WTC11 (cell line): ENCODE measurements around the gene SLC13A4. TPM values are rescaled to one million over a fixed set of nuclear protein-coding genes. Genes with fewer than 3 reads are reported as not detected.

ENCODE experiments used
- ATAC-seq: fragments of 200-7000 bp; cut with Tn5 transposase; 2 replicates; pipeline ENCODE4 v1.10.0; 2021; ENCODE audit warnings: mild to moderate bottlenecking, moderate library complexity
- CTCF ChIA-PET: fragments of 300-600 bp; sonication (Branson Sonifier 250); formaldehyde crosslinking; loops from one replicate; lab custom pipeline; 2021; ENCODE audit warnings: antibody characterized with exemption; lab: Charles Lee
- POLR2A ChIA-PET: fragments of 350-600 bp; sonication (Branson Sonifier 250); formaldehyde crosslinking; loops from one replicate; lab custom pipeline; 2021; ENCODE audit warnings: antibody characterized with exemption; lab: Charles Lee
- DNase-seq: peaks from one replicate; pipeline ENCODE4 v3.0.0; 2021; ENCODE audit warnings: low spot score
- H3K27ac Mint-ChIP-seq: 2 replicates; pipeline ENCODE4 v1.8.0; 2021; ENCODE audit warnings: mixed read lengths
- H3K27me3 Mint-ChIP-seq: 2 replicates; pipeline ENCODE4 v1.8.0; 2021; ENCODE audit warnings: low read depth, mild to moderate bottlenecking, moderate library complexity, mixed read lengths
- H3K36me3 Mint-ChIP-seq: 2 replicates; pipeline ENCODE4 v1.8.0; 2021; ENCODE audit warnings: mixed read lengths
- H3K4me1 Mint-ChIP-seq: 2 replicates; pipeline ENCODE4 v1.8.0; 2022; ENCODE audit warnings: mixed read lengths
- H3K4me3 Mint-ChIP-seq: 2 replicates; pipeline ENCODE4 v1.8.0; 2021; ENCODE audit warnings: mild to moderate bottlenecking, moderate library complexity, mixed read lengths
- H3K9me3 Mint-ChIP-seq: 2 replicates; pipeline ENCODE4 v1.8.0; 2021; ENCODE audit warnings: mixed read lengths
- AFF4 ChIP-seq: sonication (generic); formaldehyde crosslinking; IDR thresholded peaks from 2 replicates; pipeline ENCODE4 v1.8.1; 2023; ENCODE audit warnings: mild to moderate bottlenecking, missing genetic modification reagents, borderline replicate concordance
- AR ChIP-seq: fragments of 250-450 bp; sonication (Bioruptor Pico); IDR thresholded peaks from 2 replicates; pipeline ENCODE4 v1.9.0; 2021; ENCODE audit warnings: mild to moderate bottlenecking
- E2F4 ChIP-seq: sonication (generic); formaldehyde crosslinking; IDR thresholded peaks from 2 replicates; pipeline ENCODE4 v1.8.1; 2022; ENCODE audit warnings: low read depth, mild to moderate bottlenecking, moderate library complexity, missing genetic modification reagents, borderline replicate concordance
- EMX1 ChIP-seq: fragments of 250-450 bp; sonication (Bioruptor Pico); IDR thresholded peaks from 2 replicates; pipeline ENCODE4 v1.8.0; 2021; ENCODE audit warnings: mild to moderate bottlenecking
- FOXK1 ChIP-seq: sonication (generic); formaldehyde crosslinking; IDR thresholded peaks from 2 replicates; pipeline ENCODE4 v1.8.0; 2022; ENCODE audit warnings: mild to moderate bottlenecking, moderate library complexity, missing genetic modification reagents
- GRHL2 ChIP-seq: fragments of 250-450 bp; sonication (Bioruptor Pico); IDR thresholded peaks from 2 replicates; pipeline ENCODE4 v1.8.0; 2022; ENCODE audit warnings: mild to moderate bottlenecking, moderate library complexity; ENCODE audit not compliant: insufficient replicate concordance, severe bottlenecking
- GTF2I ChIP-seq: fragments of 250-450 bp; sonication (Bioruptor Pico); conservative IDR thresholded peaks from 2 replicates; pipeline ENCODE4 v1.4.0; 2021; ENCODE audit warnings: mild to moderate bottlenecking
- HMGA2 ChIP-seq: fragments of 250-450 bp; sonication (Bioruptor Pico); IDR thresholded peaks from 2 replicates; pipeline ENCODE4 v1.4.0; 2021; ENCODE audit warnings: mild to moderate bottlenecking, moderate library complexity
- NR3C1 ChIP-seq: sonication (generic); formaldehyde crosslinking; conservative IDR thresholded peaks from 2 replicates; pipeline ENCODE4 v1.8.1; 2023; ENCODE audit warnings: low read depth, mild to moderate bottlenecking, missing genetic modification reagents
- OVOL2 ChIP-seq: fragments of 250-450 bp; sonication (Bioruptor Pico); IDR thresholded peaks from 2 replicates; pipeline ENCODE4 v1.9.0; 2021; ENCODE audit warnings: mild to moderate bottlenecking, borderline replicate concordance
- RORB ChIP-seq: fragments of 250-450 bp; sonication (Bioruptor Pico); IDR thresholded peaks from 2 replicates; pipeline ENCODE4 v1.9.0; 2021; ENCODE audit warnings: mild to moderate bottlenecking
- SOX15 ChIP-seq: fragments of 250-450 bp; sonication (Bioruptor Pico); IDR thresholded peaks from 2 replicates; pipeline ENCODE4 v1.9.0; 2021; ENCODE audit warnings: mild to moderate bottlenecking
- ZBTB21 ChIP-seq: sonication (generic); formaldehyde crosslinking; IDR thresholded peaks from 2 replicates; pipeline ENCODE4 v1.8.1; 2023; ENCODE audit warnings: mild to moderate bottlenecking, missing genetic modification reagents, borderline replicate concordance
- ZNF232 ChIP-seq: sonication (generic); formaldehyde crosslinking; IDR thresholded peaks from 2 replicates; pipeline ENCODE4 v1.8.0; 2022; ENCODE audit warnings: mild to moderate bottlenecking, missing genetic modification reagents
- total RNA-seq: library from RNA; stranded (reverse); gene quantifications from 3 replicates; pipeline ENCODE4 v1.2.3, GENCODE V29; 2021
- TF ChIP-seq, protein P1 (sequence below): sonication (generic); formaldehyde crosslinking; IDR thresholded peaks from 2 replicates; pipeline ENCODE4 v1.8.0; 2023; ENCODE audit warnings: missing genetic modification reagents, mild to moderate bottlenecking, borderline replicate concordance
- TF ChIP-seq, protein P2 (sequence below): fragments of 250-450 bp; sonication (Bioruptor Pico); IDR thresholded peaks from 2 replicates; pipeline ENCODE4 v1.9.0; 2021; ENCODE audit warnings: moderate library complexity, mild to moderate bottlenecking, inconsistent platforms, borderline replicate concordance

Gene SLC13A4
- total RNA-seq, 1 experiment from 2014 or later = 1.6 TPM

DNA sequence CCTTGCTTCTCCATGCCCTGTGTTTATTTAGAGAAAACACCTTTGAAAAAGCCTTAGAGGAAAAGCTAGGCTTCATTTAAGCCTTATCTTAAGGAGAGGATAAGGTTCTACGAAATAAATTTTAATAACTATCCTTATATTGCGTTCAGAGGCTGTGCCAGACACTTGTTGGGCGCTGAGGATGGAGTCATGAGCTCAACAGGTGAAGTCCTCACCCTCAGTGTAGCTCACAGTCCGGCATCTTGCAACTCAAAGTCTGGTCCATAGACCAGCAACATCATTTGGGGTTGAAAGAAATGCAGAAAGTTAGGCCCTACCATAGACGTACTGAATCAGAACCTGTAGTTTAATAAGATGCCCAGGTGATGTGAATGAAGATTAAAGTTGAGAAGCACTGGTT, 69.4 kb downstream of the SLC13A4 start:
- CTCF ChIA-PET = interaction anchor here (0.5 to 3.1 kb wide), 4 partner anchors 13 to 248 kb away, joined by 3 to 10 read pairs (median 5); no protein-coding TSS in a partner anchor
- Mint-ChIP-seq H3K9me3 (peaks cover 3% of the 10 kb centered on the region; the same call in 1 of the 2 replicates), H3K27me3 (no peaks in the 10 kb centered on the region), H3K36me3 (no peaks in the 10 kb centered on the region), H3K27ac (no peak overlapping the region), H3K4me3 (no peak overlapping the region), H3K4me1 (peaks cover 14% of the 10 kb centered on the region)
- TF ChIP-seq ZBTB21 (CRISPR knock-in tag) = no peak
- no peak for TF ChIP-seq GTF2I (CRISPR knock-in tag)
- TF ChIP-seq AR (CRISPR knock-in tag) = no peak
- no peak for TF ChIP-seq HMGA2 (CRISPR knock-in tag)
- TF ChIP-seq, protein P1, sequence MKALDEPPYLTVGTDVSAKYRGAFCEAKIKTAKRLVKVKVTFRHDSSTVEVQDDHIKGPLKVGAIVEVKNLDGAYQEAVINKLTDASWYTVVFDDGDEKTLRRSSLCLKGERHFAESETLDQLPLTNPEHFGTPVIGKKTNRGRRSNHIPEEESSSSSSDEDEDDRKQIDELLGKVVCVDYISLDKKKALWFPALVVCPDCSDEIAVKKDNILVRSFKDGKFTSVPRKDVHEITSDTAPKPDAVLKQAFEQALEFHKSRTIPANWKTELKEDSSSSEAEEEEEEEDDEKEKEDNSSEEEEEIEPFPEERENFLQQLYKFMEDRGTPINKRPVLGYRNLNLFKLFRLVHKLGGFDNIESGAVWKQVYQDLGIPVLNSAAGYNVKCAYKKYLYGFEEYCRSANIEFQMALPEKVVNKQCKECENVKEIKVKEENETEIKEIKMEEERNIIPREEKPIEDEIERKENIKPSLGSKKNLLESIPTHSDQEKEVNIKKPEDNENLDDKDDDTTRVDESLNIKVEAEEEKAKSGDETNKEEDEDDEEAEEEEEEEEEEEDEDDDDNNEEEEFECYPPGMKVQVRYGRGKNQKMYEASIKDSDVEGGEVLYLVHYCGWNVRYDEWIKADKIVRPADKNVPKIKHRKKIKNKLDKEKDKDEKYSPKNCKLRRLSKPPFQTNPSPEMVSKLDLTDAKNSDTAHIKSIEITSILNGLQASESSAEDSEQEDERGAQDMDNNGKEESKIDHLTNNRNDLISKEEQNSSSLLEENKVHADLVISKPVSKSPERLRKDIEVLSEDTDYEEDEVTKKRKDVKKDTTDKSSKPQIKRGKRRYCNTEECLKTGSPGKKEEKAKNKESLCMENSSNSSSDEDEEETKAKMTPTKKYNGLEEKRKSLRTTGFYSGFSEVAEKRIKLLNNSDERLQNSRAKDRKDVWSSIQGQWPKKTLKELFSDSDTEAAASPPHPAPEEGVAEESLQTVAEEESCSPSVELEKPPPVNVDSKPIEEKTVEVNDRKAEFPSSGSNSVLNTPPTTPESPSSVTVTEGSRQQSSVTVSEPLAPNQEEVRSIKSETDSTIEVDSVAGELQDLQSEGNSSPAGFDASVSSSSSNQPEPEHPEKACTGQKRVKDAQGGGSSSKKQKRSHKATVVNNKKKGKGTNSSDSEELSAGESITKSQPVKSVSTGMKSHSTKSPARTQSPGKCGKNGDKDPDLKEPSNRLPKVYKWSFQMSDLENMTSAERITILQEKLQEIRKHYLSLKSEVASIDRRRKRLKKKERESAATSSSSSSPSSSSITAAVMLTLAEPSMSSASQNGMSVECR = no peak
- no peak for TF ChIP-seq NR3C1 (CRISPR knock-in tag)
- TF ChIP-seq AFF4 = no peak
- no peak for TF ChIP-seq RORB (CRISPR knock-in tag)
- TF ChIP-seq SOX15 = no peak
- TF ChIP-seq EMX1 (CRISPR knock-in tag) = no peak
- POLR2A ChIA-PET = no interaction called here
- DNase-seq (no peak), ATAC-seq (no peak)

GRCh38 chr7:135653340-135654080, 74.5 kb downstream of the SLC13A4 start:
- peaks cover 13% of the 10 kb centered on the region for H3K36me3 Mint-ChIP-seq
- H3K4me3 Mint-ChIP-seq = no peak overlapping the region
- H3K27me3 Mint-ChIP-seq = no peaks in the 10 kb centered on the region
- H3K4me1 Mint-ChIP-seq = peaks cover 8% of the 10 kb centered on the region
- peak overlapping the region; percentile 68; the same call in 1 of the 2 replicates for H3K27ac Mint-ChIP-seq
- ChIA-PET CTCF (interaction anchor here (0.7 kb wide), 1 partner anchor 134 kb away, joined by 4 read pairs; no protein-coding TSS in a partner anchor), POLR2A (no interaction called here)
- peak; percentile 78 for ATAC-seq
- no peak for DNase-seq
- no peaks in the 10 kb centered on the region for H3K9me3 Mint-ChIP-seq
- TF ChIP-seq, protein P1 = no peak
- TF ChIP-seq ZNF232 (CRISPR knock-in tag) (no peak), FOXK1 (no peak), GRHL2 (CRISPR knock-in tag) (no peak), OVOL2 (CRISPR knock-in tag) (no peak), E2F4 (CRISPR knock-in tag) (no peak)
- TF ChIP-seq, protein P2, sequence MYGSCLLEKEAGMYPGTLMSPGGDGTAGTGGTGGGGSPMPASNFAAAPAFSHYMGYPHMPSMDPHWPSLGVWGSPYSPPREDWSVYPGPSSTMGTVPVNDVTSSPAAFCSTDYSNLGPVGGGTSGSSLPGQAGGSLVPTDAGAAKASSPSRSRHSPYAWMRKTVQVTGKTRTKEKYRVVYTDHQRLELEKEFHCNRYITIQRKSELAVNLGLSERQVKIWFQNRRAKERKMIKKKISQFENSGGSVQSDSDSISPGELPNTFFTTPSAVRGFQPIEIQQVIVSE (CRISPR knock-in tag) = no peak
